GM19099 (cell line): ENCODE data around the gene KCND2.

ENCODE experiments used
- POLR2A ChIP-seq: IDR thresholded peaks from 3 replicates; pipeline ENCODE4 v1.6.1; 2011; ENCODE audit warnings: low read depth; ENCODE audit not compliant: insufficient read length; ENCODE audit errors: extremely low read depth

KCND2 gene

DNA sequence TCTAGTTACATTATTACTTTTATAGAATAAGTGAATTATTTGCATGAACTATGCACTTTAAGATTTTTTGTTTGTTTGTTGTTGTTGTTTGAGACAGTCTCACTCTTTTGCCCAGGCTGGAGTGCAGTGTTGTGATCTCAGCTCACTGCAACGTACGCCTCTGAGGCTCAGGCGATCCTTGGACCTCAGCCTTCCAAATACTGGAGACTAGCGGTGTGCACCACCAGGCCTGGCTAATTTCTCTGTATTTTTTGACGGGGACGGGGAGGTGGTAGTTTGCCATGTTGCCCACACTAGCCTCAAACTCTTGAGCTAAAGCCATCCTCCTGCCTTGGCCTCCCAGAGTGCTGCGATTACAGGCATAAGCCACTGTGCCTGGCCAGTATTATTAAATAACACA lies 29.2 kb downstream of the KCND2 start:
- no peak for TF ChIP-seq POLR2A

DNA sequence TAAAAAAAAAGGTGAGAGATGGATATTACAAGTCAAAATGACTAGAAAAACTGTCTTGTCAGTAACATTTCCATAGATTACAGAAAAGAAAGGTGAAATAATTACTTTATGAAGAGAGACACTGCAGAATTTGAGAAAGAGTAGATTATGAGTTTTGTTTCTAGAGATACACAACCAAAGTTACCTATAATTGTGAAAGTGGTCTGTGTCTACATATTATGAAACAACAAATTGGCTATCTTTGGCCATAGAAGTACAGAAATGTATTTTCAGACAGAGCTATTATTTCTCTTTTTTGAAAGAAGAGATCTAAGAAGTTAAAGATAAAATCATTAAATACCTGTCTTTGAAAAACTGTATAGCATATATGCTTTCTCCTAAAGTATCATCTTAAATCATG lies 30.1 kb downstream of the KCND2 start:
- no peak for TF ChIP-seq POLR2A

DNA sequence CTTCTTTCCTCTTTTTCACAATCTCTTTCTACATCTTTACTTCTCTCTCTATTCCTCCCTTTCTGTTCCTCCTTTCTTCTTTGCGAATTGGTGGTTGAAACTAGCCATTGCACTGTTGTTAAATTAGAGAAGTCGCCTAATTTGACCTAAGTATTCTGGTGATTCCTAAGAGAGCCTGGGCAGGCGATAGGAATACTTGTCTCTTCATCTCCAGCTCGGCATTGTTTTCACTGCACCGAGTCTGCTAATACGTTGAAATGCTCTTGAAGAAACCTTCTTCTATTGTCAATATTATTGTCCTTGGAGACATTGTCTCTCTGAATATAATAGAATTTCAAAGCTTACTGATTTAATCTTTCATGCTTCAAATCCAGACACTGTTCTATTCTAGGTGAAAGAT lies 31.7 kb downstream of the KCND2 start:
- TF ChIP-seq POLR2A, result no peak

DNA sequence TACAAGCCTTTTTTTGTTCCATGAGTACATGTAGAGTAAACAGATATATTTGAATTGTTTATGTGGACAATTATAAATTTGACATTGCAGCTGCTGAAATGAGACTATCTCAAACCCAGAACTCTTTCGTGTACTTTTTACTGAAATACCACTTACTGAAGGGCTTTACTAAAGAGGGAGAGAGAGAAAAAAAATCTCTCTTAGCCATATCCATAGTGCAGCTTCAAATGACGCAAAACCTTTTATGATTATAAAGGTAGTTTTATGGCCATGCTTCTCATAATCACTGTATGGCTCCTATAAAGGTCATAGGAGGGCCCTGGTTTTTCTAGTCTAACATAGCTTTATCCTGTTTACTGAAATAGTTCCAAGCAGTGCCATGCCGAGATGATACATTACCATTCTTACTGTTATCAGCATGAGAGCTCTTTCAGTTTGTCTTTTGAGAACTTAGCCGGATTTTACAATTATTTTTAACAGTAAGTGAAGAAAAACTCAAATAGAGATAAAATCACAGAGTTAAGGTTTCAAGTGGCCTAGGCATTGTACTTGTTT lies 35.1 kb downstream of the KCND2 start:
- no peak for TF ChIP-seq POLR2A

- no peak for TF ChIP-seq POLR2A
Measured at GRCh38 chr7:120311028-120311788, 38.2 kb downstream of the KCND2 start.

GRCh38 chr7:120320218-120320961 lies 47.4 kb downstream of the KCND2 start:
- TF ChIP-seq POLR2A, result no peak

GRCh38 chr7:120327054-120327453 lies 54.1 kb downstream of the KCND2 start:
- TF ChIP-seq POLR2A, result no peak

- no peak for TF ChIP-seq POLR2A
Measured at GRCh38 chr7:120332433-120332832, 59.5 kb downstream of the KCND2 start.

DNA sequence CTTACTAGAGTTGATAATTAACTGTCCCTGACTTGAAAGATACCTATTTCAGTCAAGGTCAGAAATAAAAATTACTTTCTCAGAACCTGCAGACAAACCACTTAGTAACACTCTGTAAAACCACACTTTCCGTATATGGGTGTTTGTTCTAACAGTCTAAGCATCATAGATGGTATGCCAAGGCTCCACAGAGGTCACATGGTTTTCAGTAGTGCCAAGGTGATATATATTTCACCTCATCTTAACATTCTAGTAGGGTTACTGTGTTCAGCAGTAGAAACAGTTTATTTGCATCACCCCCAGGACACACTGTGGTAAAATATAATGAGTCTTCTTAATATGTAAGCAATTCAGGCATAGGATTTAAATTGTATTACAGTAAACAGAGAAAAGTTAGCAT lies 61.5 kb downstream of the KCND2 start:
- TF ChIP-seq POLR2A, result no peak

DNA sequence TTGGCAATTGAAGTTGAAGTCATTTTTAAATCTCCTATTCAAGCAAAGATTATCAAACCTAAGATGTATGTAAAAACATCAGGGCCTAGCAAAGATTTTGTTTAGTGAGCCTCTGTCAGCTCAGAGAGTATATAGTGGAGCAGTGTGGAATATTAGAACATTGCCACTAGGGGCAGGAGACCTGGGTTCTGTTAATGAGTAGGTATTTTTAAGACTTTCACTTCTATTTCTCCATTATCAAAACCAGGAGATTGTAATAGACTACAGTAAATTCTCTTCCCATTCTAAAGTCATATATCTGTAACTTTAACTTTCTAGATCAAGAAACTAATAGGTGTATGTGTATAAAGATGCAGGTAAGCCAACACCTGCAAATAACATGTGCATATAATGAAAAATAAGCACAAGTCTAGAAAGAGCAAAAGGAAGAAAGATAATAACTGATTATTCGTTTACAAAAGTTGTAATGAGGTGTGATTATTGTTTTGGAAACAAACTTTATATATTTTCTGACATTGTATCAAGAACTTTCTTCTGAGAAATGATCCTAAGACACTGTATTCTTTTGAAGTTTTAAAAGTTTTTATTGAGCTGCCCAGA lies 64.4 kb downstream of the KCND2 start:
- TF ChIP-seq POLR2A, result no peak

- TF ChIP-seq POLR2A, result no peak
Measured at GRCh38 chr7:120344276-120344675, 71.3 kb downstream of the KCND2 start.

DNA sequence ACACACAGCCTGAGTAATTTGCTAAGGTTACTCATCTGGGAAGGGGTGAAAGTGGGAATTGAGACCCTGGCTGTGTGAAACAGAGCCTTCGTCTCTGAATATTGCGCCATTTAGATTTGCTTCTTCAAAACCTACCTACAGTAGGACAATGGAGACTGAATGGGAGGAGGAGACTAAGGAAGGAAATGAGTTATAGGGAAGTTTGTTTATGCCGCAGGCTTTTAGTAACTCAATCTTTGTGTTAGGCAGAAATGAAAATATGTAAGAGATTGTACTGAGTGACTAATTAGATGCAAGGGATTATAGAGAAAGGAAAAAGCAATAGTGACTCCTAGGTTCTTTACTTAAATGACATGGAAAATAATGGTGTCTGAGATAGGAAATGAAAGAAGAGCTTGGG lies 80.2 kb downstream of the KCND2 start:
- no peak for TF ChIP-seq POLR2A

DNA sequence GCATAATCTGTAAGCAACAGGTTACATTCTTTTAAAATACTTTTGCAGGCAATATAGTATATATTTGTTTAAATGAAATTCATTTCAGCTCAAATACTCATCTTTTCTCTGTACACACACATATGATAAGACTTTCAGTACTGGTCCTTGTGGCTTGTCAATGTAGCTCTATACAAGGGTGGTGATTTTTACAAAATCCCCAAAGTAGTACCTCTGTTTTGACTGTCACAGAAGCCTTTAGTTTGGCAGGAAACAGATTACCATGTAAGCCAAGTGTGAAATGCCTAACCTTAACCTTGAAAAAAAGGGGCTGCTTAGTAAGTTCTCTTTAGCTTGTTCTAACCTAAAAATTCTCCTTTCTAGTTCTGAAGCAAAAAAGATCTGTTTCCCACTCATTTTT lies 87.9 kb downstream of the KCND2 start:
- no peak for TF ChIP-seq POLR2A

DNA sequence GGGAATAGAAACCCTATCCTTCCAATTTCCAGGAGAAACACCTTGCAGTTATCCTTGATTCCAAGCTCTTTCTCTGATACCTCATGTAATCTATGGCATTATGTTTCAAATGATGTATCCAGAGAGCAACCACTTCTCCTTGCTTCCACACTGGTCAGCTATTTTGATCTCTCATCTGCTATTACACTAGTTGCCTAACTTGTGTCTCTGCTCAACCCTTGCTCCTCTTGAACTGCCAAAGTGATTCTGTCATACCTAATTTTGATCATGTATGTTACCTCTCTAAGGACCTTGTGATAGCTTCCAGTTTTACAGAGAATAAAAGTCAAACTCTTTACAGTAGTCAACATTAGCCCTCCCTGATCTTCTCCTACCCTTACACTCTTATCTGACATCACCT lies 90.4 kb downstream of the KCND2 start:
- TF ChIP-seq POLR2A, result no peak

DNA sequence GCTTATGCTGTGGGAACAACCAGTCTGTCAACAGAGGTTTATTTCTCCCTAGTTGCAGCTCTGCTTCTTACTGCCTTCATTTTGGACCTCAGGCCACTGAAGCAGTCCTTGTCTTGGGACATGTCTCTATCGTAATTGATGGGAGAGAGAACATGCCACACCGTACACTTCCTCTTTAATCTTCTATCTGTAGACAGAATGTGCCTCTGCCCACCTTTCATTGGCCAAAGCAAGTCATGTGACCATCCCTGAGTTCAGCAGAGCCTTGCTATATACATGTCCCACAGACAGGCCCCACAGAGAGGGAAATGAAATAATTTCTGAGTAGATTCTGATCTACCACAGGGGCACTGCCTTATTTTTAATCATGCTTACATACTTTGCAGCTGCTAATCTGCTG lies 98.0 kb downstream of the KCND2 start:
- no peak for TF ChIP-seq POLR2A

DNA sequence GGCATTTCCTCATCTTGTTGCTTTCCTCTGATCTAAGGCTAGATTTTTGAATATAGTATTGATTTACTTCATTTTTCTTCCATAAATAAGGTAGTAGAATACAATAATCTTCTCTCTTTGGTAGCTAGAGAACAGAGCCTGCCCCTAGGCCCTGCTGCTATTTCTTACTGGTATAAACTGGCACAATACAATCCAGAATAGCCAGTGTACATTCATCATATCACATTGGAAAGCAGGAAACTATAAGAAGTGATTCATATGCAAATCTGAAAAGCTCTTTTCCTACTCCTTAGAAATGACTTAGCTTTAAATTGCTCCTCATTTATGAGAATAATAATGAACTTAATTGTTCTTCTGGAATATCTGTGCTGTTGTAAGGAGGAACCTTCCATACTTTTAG lies 100.2 kb downstream of the KCND2 start:
- no peak for TF ChIP-seq POLR2A
